ENCODE measurements around the gene PSMD11.

PSMD11 gene

GRCh38 chr17:32461853-32462617 lies 17.7 kb downstream of the PSMD11 start:
- DNase-seq, result peak; percentile 77
- in situ Hi-C loops (cut with HindIII; ENCODE audit: low pct_ligation_motif_present, low pct_unique_long_range_greater_than_20kb, low sequenced_read_pairs), result no loop called here

- in situ Hi-C loops (cut with HindIII; ENCODE audit: low pct_ligation_motif_present, low pct_unique_long_range_greater_than_20kb, low sequenced_read_pairs), result no loop called here
- DNase-seq, result no peak
Observed at GRCh38 chr17:32463304-32463703, 19.0 kb downstream of the PSMD11 start.

GRCh38 chr17:32464374-32464773 lies 20.1 kb downstream of the PSMD11 start:
- in situ Hi-C loops (cut with HindIII; ENCODE audit: low pct_ligation_motif_present, low pct_unique_long_range_greater_than_20kb, low sequenced_read_pairs), result no loop called here
- no peak for DNase-seq

GRCh38 chr17:32467949-32468348 lies 23.6 kb downstream of the PSMD11 start:
- in situ Hi-C loops (cut with HindIII; ENCODE audit: low pct_ligation_motif_present, low pct_unique_long_range_greater_than_20kb, low sequenced_read_pairs), result no loop called here
- DNase-seq, result no peak

GRCh38 chr17:32470405-32471167 lies 26.3 kb downstream of the PSMD11 start:
- no peak for DNase-seq
- in situ Hi-C loops (cut with HindIII; ENCODE audit: low pct_ligation_motif_present, low pct_unique_long_range_greater_than_20kb, low sequenced_read_pairs), result no loop called here

- in situ Hi-C loops (cut with HindIII; ENCODE audit: low pct_ligation_motif_present, low pct_unique_long_range_greater_than_20kb, low sequenced_read_pairs), result no loop called here
- no peak for DNase-seq
Observed at GRCh38 chr17:32471652-32472051, 27.3 kb downstream of the PSMD11 start.

GRCh38 chr17:32475258-32475657 lies 30.9 kb downstream of the PSMD11 start:
- no peak for DNase-seq
- in situ Hi-C loops (cut with HindIII; ENCODE audit: low pct_ligation_motif_present, low pct_unique_long_range_greater_than_20kb, low sequenced_read_pairs), result loop anchor here (25.0 kb wide), 1 partner anchor 287 kb away; no protein-coding TSS in a partner anchor

- in situ Hi-C loops (cut with HindIII; ENCODE audit: low pct_ligation_motif_present, low pct_unique_long_range_greater_than_20kb, low sequenced_read_pairs), result loop anchor here (25.0 kb wide), 1 partner anchor 285 kb away; no protein-coding TSS in a partner anchor
Observed at GRCh38 chr17:32477220-32477619, 32.9 kb downstream of the PSMD11 start.

GRCh38 chr17:32479074-32479617 lies 34.8 kb downstream of the PSMD11 start:
- in situ Hi-C loops (cut with HindIII; ENCODE audit: low pct_ligation_motif_present, low pct_unique_long_range_greater_than_20kb, low sequenced_read_pairs), result loop anchor here (25.0 kb wide), 1 partner anchor 283 kb away; no protein-coding TSS in a partner anchor

More at GRCh38 chr17:32477220-32477619, 32.9 kb downstream of the PSMD11 start:
- no peak for DNase-seq

GRCh38 chr17:32481193-32481592 lies 36.9 kb downstream of the PSMD11 start:
- no peak for DNase-seq
- in situ Hi-C loops (cut with HindIII; ENCODE audit: low pct_ligation_motif_present, low pct_unique_long_range_greater_than_20kb, low sequenced_read_pairs), result loop anchor here (25.0 kb wide), 1 partner anchor 281 kb away; no protein-coding TSS in a partner anchor

More at GRCh38 chr17:32479074-32479617, 34.8 kb downstream of the PSMD11 start:
- DNase-seq, result no peak

GRCh38 chr17:32482568-32483320 lies 38.4 kb downstream of the PSMD11 start:
- DNase-seq, result no peak
- in situ Hi-C loops (cut with HindIII; ENCODE audit: low pct_ligation_motif_present, low pct_unique_long_range_greater_than_20kb, low sequenced_read_pairs), result loop anchor here (25.0 kb wide), 1 partner anchor 280 kb away; no protein-coding TSS in a partner anchor

GRCh38 chr17:32483451-32484019 lies 39.2 kb downstream of the PSMD11 start:
- in situ Hi-C loops (cut with HindIII; ENCODE audit: low pct_ligation_motif_present, low pct_unique_long_range_greater_than_20kb, low sequenced_read_pairs), result loop anchor here (25.0 kb wide), 1 partner anchor 279 kb away; no protein-coding TSS in a partner anchor

GRCh38 chr17:32484041-32484461 lies 39.7 kb downstream of the PSMD11 start:
- in situ Hi-C loops (cut with HindIII; ENCODE audit: low pct_ligation_motif_present, low pct_unique_long_range_greater_than_20kb, low sequenced_read_pairs), result loop anchor here (25.0 kb wide), 1 partner anchor 278 kb away; no protein-coding TSS in a partner anchor
- no peak for DNase-seq

More at GRCh38 chr17:32483451-32484019, 39.2 kb downstream of the PSMD11 start:
- DNase-seq, result peak; percentile 73

- in situ Hi-C loops (cut with HindIII; ENCODE audit: low pct_ligation_motif_present, low pct_unique_long_range_greater_than_20kb, low sequenced_read_pairs), result loop anchor here (25.0 kb wide), 1 partner anchor 278 kb away; no protein-coding TSS in a partner anchor
- no peak for DNase-seq
Observed at GRCh38 chr17:32484628-32485027, 40.3 kb downstream of the PSMD11 start.

- in situ Hi-C loops (cut with HindIII; ENCODE audit: low pct_ligation_motif_present, low pct_unique_long_range_greater_than_20kb, low sequenced_read_pairs), result loop anchor here (25.0 kb wide), 1 partner anchor 277 kb away; no protein-coding TSS in a partner anchor
- DNase-seq, result no peak
Observed at GRCh38 chr17:32485261-32486110, 41.2 kb downstream of the PSMD11 start.

GRCh38 chr17:32486111-32486700 lies 41.9 kb downstream of the PSMD11 start:
- peak; percentile 82 for DNase-seq
- in situ Hi-C loops (cut with HindIII; ENCODE audit: low pct_ligation_motif_present, low pct_unique_long_range_greater_than_20kb, low sequenced_read_pairs), result loop anchor here (25.0 kb wide), 1 partner anchor 276 kb away; no protein-coding TSS in a partner anchor

Measured in ACHN (cell line).